Gastrocnemius medialis (tissue), 4 donors: Measurements from ENCODE around the gene MEF2A.

Source experiments
- POLR2A ChIP-seq, 2 donors: fragments of 450-650 bp; IDR thresholded peaks; one replicate each; pipeline ENCODE4 v1.6.1; 2017; ENCODE audit warnings: antibody characterized with exemption in 2 of 2, mild to moderate bottlenecking in 2 of 2, moderate library complexity in 2 of 2
- TF ChIP-seq, protein P1 (sequence below), 5 experiments: fragments of 450-650 bp in 3 of 5; fragments of 200-600 bp in 2 of 5; sonication (generic) in 2 of 5; IDR thresholded peaks in 4 of 5; conservative IDR thresholded peaks in 1 of 5; 1 replicate in 4 of 5; 2 replicates in 1 of 5; pipeline ENCODE4 v1.5.1; 2016 to 2019; ENCODE audit warnings: antibody characterized with exemption in 5 of 5, mild to moderate bottlenecking in 3 of 5, moderate library complexity in 3 of 5

DNA sequence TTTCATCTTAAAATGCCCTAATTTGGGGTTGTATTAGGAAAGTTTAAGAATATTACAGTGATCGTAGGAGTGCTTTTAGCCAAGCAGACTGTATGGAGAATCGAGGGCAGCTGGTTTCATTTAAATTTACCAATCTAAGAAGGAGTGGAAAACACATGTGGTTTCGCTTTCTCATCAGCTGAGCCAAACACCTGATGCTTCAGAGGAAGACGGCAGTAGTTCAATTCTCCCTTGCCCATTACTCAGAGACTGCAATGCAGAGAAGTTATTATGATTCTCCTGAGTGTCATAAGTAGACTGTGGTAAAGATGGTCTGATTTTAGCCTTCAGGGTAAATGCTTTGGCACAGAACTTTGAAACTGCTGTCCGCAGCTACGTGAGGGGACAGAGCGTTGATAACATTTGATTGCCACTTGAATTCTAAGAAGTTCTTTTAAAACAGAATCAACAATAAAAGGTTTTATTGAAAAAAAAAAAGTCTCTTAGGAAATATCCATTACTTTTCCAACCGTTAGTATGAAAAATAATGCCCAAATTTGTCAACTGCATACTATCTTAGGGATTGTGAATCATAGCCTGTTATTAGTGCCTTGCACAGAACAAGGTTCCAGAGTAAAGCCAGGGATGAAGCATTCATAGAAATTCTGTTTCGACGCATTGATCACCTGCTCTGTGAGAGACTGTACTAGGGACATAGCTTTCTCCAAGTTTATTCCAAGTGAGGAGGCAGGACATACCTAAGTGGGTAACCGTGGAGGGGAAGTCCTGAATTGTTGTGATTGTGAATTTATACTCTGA, 141.9 kb downstream of the MEF2A start:
- TF ChIP-seq, protein P1, sequence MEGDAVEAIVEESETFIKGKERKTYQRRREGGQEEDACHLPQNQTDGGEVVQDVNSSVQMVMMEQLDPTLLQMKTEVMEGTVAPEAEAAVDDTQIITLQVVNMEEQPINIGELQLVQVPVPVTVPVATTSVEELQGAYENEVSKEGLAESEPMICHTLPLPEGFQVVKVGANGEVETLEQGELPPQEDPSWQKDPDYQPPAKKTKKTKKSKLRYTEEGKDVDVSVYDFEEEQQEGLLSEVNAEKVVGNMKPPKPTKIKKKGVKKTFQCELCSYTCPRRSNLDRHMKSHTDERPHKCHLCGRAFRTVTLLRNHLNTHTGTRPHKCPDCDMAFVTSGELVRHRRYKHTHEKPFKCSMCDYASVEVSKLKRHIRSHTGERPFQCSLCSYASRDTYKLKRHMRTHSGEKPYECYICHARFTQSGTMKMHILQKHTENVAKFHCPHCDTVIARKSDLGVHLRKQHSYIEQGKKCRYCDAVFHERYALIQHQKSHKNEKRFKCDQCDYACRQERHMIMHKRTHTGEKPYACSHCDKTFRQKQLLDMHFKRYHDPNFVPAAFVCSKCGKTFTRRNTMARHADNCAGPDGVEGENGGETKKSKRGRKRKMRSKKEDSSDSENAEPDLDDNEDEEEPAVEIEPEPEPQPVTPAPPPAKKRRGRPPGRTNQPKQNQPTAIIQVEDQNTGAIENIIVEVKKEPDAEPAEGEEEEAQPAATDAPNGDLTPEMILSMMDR (IDR thresholded peaks at IDR 0.05 in 4 of 5, conservative IDR thresholded peaks at IDR 0.05 in 1 of 5): no peak
- TF ChIP-seq POLR2A (IDR thresholded peaks at IDR 0.05): peak in 1 of 2 donors; percentile 7
